Amniotic epithelial cell (primary cell): ENCODE data around the gene ANO1.
A peak's percentile ranks its signal among the peaks of the same experiment; 100 is the strongest.

Source experiments
- DNase-seq: peaks from one replicate; pipeline ENCODE4 v3.0.0-alpha.2; 2010; ENCODE audit warnings: low read depth

ANO1 gene

GRCh38 chr11:70138403-70138802, 60.3 kb downstream of the ANO1 start:
- no peak for DNase-seq

DNA sequence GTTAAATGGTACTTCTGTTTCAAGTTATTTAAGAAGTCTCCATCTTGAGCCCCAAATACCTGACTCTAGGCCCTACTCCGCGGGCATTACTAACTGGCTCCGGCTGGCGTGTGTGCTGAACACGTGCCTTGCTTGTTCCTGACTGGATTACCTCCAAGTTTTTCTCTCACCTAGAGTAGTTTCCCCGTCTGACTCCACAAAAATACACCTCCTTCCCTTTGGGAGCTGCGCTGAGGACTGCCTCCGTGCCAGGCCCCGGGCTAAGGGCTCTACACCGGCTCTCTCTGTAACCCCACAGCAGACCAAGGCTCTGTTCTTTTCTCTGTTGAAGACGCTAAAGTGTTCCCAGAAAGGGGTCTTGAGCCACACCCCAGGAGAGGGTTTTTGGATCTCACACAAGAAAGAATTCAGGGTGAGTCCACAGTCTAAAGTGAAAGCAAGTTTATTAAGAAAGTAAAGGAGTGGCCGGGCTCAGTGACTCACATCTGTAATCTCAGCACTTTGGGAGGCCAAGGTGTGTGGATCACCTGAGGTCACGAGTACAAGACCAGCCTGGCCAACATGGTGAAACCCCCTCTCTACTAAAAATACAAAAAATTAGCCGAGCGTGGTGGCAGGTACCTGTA, 61.8 kb downstream of the ANO1 start:
- DNase-seq: no peak

DNA sequence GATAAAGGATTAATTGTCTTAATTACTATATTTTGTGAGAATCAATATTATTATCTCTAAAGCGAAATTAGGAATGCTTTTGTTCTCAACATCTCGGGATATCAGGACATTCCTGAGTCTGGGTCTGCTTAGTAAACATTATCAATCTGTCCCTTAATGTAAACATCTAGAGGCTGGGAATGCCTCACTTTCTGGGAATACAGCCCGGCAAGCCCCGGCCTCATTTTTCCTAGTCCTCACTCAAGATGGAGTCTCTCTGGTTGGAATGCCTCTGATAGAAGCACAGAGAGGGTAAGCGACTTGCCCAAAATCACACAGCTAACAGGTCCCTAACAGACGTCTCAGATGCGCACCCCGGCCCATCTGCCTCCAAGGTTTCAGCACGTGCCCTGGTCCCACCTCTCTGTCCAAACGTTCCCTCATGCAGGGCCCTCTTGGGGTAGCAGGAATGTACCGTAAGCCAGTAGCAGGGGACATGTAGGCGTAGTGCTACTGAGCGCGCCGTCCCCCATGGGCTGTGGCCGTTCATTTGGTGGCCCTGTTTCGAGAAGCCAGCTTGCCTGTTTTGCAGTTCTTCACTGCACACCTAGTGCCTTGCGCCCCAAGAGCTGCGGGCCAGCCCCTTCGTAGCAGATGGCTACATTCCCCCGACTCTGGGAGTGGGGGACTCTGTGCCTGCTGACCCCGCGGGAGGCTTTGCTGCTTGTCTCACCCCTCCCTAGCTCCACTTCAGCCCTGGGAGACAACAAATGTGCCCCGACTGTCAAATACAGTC, 62.8 kb downstream of the ANO1 start:
- DNase-seq: no peak

GRCh38 chr11:70141486-70142220, 63.5 kb downstream of the ANO1 start:
- DNase-seq: no peak

- no peak for DNase-seq
These were observed 64.2 kb downstream of the ANO1 start for GRCh38 chr11:70142221-70142875.

- DNase-seq: no peak
These were observed 66.1 kb downstream of the ANO1 start for GRCh38 chr11:70144262-70144661.

DNA sequence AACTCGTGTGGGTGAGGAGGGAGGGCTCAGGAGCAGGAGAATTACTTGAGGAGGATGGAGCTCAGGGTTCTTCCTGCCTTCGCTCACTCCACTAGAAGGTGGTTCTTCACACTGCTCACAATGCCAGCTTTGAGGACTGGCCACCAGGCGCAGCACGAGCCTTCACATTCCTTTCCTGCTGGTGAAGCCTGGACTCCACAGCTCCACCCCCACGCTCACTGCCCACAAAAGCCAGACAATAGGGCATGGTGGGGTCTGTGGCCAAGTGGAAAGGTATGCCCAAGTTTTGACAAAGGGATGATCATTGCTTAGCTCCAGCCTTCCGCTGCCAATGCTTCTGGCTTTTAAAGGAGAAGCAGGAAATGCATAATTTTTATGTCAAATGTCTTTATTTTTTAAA, 67.0 kb downstream of the ANO1 start:
- DNase-seq: no peak

GRCh38 chr11:70145841-70146240, 67.7 kb downstream of the ANO1 start:
- DNase-seq: no peak

DNA sequence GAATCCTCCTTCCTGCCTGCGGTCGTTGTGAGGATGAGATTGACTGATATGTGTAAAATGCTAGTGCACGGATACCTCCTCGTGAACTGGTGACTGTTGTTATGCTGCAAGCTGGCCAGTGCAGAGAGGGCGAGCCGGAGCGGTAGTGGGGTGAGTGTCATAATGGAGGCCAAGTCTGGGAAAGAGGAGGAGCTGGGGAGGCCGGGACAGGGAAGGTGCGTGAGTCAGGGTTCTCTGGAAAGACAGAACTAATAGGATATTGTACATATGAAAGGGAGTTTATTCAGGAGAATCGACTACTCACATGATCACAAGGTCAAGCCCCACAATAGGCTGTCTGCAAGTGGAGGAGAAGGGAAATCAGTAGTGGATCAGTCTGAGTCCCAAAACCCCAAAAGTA, 68.2 kb downstream of the ANO1 start:
- peak; percentile 20 for DNase-seq

GRCh38 chr11:70146895-70147520, 68.9 kb downstream of the ANO1 start:
- DNase-seq: no peak

DNA sequence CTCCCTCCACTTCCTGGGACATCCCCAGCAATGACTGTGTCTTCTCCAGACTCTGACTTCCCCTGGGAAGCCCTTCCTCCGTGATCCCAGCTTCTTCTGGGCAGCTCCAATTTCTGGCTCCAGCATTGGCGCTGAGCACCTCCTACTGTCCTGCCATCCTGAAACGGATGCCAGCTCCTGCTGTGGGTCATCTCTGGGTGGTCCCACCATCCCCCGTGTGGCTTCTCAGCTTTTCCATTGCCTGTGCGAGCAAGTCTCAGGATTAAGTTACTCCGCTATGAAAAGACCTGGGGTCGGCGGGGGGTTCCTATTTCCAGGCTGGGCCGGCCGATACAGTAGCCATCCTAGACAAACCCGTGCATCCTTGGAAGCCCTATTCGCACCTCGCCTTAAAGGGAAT, 69.6 kb downstream of the ANO1 start:
- no peak for DNase-seq

GRCh38 chr11:70151671-70152070, 73.6 kb downstream of the ANO1 start:
- no peak for DNase-seq

DNA sequence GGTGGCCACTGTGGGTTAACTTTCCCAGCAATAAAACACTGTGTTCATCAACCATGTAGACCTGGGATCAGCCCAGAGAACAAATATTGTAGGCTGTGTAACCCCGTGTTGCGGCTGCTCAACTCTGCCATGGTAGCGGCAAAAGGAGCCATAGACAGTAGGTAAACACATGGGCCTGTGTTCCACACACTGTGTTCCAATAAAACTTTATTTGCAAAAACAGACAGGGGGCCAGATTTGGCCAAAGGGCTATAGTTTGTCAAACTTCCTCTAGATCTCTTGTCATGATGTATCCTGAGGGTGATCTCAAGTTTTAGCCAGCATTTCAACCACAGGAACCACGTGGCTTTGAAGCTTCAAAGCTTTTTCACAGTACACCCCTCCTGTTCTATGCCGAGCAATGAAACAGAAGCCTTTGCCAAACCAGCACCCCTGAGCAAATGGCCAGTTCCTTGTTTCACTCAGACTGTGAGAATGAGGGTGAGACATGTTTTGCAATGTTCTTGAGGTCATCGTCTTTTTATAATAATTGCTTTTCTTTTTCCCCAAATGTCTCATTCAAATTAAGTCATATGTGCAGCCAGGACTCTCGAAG, 75.1 kb downstream of the ANO1 start:
- DNase-seq: no peak

DNA sequence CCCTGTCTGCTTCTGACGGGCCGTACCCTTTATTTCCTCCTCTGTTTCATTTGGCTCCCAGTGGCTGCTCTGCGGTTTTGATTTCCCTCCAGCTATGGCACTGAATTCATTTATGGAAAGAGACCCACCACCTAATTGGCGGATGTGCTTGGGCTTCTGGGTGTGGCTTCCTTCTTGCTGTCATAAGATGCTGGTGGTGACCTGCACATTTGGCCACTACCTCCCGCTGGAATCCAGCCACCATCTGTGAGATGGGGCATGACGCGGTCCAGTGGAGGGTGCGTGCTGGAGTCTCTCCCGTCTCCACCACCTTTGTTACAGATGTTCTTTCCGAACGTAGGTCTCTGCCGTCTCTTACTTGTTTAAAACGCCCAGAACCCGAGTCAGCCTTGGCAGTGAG, 77.3 kb downstream of the ANO1 start:
- no peak for DNase-seq

DNA sequence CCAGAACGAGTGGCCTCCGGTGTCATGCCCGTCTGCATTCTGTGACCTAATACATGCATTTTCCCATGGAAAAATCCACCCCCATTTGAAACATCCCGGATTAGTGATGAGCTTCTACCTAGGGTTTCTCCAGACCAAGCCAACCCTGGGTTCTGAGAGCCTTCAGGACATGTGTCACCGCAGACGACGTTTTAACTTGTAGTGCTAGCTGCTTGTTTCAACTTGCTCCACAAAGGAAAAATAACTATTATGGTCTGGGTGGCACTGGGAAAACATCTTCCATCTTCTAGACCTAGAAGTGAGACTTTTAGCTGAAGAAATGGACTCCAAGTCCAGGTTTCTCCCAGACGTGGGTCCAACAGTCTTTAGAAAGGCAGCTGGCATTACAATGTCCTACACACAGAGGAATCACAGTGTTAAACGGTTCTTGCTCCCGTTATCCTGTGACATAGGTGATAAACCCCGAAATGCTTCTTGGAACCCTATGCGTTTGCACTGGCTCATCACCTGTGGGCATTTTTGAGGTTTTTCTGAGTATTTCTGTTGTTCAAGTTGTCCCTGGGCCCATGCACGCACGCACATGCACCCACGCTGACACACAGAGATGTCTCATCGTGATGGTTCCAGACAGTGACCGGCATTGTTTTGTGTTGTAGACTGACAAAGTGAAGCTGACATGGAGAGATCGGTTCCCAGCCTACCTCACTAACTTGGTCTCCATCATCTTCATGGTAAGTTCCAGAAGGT, 78.3 kb downstream of the ANO1 start:
- no peak for DNase-seq

DNA sequence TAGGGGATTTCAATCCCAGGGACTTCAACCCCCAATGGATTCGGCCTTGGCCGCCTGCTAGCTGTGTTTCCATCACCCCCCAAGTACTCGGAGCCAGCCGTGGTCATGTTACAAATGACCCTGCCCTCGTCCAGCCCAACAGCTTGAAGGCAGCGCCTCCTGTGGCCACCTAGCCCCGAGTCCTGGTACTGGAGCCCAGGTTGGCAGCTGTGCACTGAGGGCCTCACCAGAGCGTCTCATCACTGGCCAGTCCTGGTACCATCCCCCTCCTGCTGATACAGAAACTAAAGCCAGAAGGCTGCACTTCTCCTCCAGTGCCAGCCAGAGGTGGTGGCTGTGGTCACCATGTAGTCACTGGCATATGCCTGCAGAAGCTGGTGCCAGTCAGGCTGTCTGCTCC, 80.1 kb downstream of the ANO1 start:
- DNase-seq: no peak

GRCh38 chr11:70158757-70159389, 80.8 kb downstream of the ANO1 start:
- no peak for DNase-seq

GRCh38 chr11:70159627-70160570, 81.8 kb downstream of the ANO1 start:
- DNase-seq: no peak

- no peak for DNase-seq
These were observed 83.0 kb downstream of the ANO1 start for GRCh38 chr11:70161043-70161625.
